HCT116 (cell line): Measurements from ENCODE around the gene AOAH. TPM values are rescaled to one million over a fixed set of nuclear protein-coding genes. Genes with fewer than 3 reads are reported as not detected.

ENCODE experiments used
- ATAC-seq: fragments of 200-7000 bp; cut with Tn5 transposase; 2 replicates; pipeline ENCODE4 v1.9.1; 2020; ENCODE audit warnings: mild to moderate bottlenecking, moderate library complexity
- BruUV-seq: library from RNA; stranded (reverse); fragments of 400-500 nt; replicated peaks from 2 replicates; lab custom pipeline; 2021; lab: Mats Ljungman, UMichigan
- CTCF ChIA-PET: fragments of 300-600 bp; sonication (Branson Sonifier 250); formaldehyde crosslinking; loops from one replicate; lab custom pipeline; 2021; ENCODE audit warnings: antibody characterized with exemption; lab: Charles Lee
- POLR2A ChIA-PET: fragments of 300-600, 350-600 bp; sonication (Branson Sonifier 250); formaldehyde crosslinking; loops from one replicate; lab custom pipeline; 2021; ENCODE audit warnings: antibody characterized with exemption; lab: Charles Lee
- RAD21 ChIA-PET, 2 experiments: fragments of 300-600 bp; sonication (Branson Sonifier 250); formaldehyde crosslinking; loops; one replicate each; lab custom pipeline; 2023; ENCODE audit warnings: low total read pairs in 2 of 2; ENCODE audit not compliant: uncharacterized antibody in 2 of 2, unreplicated experiment in 2 of 2, low non-redundant PET in 1 of 2; lab: Charles Lee
- DNase-seq: peaks from one replicate; pipeline ENCODE4 v3.0.0-alpha.2; 2010; ENCODE audit warnings: low read depth, low spot score
- H2AFZ ChIP-seq: fragments of 200-600 bp; shearing (Covaris generic), sonication (generic); 2 replicates; pipeline ENCODE4 v1.6.1; 2017; ENCODE audit warnings: low read depth, mixed run types, mixed read lengths, antibody characterized with exemption, low read length; ENCODE audit not compliant: poor library complexity, severe bottlenecking
- H3K27ac ChIP-seq: 2 replicates; pipeline ENCODE4 v1.5.1; 2012; ENCODE audit warnings: low read depth, low read length
- H3K27me3 ChIP-seq: fragments of 200-600 bp; sonication (generic); 2 replicates; pipeline ENCODE4 v1.6.1; 2016; ENCODE audit warnings: mixed run types, low read length, mixed read lengths; ENCODE audit not compliant: insufficient read depth
- H3K36me3 ChIP-seq, 2 experiments: fragments of 200-500 bp in 1 of 2; fragments of 200-600 bp in 1 of 2; sonication (Bioruptor generic) in 1 of 2; sonication (generic) in 1 of 2; 2 replicates each; pipeline versions ENCODE4 v1.5.1 to v1.6.1; 2014 to 2016; ENCODE audit warnings: low read length in 2 of 2, inconsistent platforms in 1 of 2, mixed read lengths in 1 of 2, mixed run types in 1 of 2; ENCODE audit not compliant: insufficient read depth in 2 of 2, control insufficient read depth in 1 of 2
- H3K4me1 ChIP-seq, 2 experiments: fragments of 200-600 bp in 1 of 2; sonication (generic) in 1 of 2; 2 replicates each; pipeline versions ENCODE4 v1.5.1 to v1.6.1; 2012 to 2017; ENCODE audit warnings: low read length in 2 of 2, inconsistent platforms in 1 of 2, mild to moderate bottlenecking in 1 of 2, mixed read lengths in 1 of 2, mixed run types in 1 of 2, moderate library complexity in 1 of 2; ENCODE audit not compliant: insufficient read depth in 2 of 2, control insufficient read depth in 1 of 2
- H3K4me2 ChIP-seq: fragments of 200-600 bp; sonication (generic); 2 replicates; pipeline ENCODE4 v1.6.1; 2017; ENCODE audit warnings: mixed run types, low read length, mixed read lengths
- H3K4me3 ChIP-seq, 2 experiments: fragments of 200-600 bp in 1 of 2; sonication (generic) in 1 of 2; replicated peaks in 1 of 2; 2 replicates each; pipeline ENCODE4 v1.5.1; 2011 to 2016; ENCODE audit warnings: low read length in 2 of 2, control low read depth in 1 of 2, low read depth in 1 of 2, mild to moderate bottlenecking in 1 of 2, mixed read lengths in 1 of 2, mixed run types in 1 of 2
- H3K79me2 ChIP-seq: fragments of 200-600 bp; sonication (generic); 2 replicates; pipeline ENCODE4 v1.6.1; 2017; ENCODE audit warnings: mild to moderate bottlenecking, mixed run types, low read length, moderate library complexity, mixed read lengths; ENCODE audit not compliant: insufficient read depth
- H3K9ac ChIP-seq: fragments of 200-600 bp; sonication (generic); 2 replicates; pipeline ENCODE4 v1.6.1; 2016; ENCODE audit warnings: low read length, mixed read lengths
- H3K9me2 ChIP-seq: fragments of 200-600 bp; sonication (generic), shearing (Covaris generic); 2 replicates; pipeline ENCODE4 v1.6.1; 2017; ENCODE audit warnings: mixed run types, mild to moderate bottlenecking, moderate library complexity; ENCODE audit not compliant: insufficient read depth
- H3K9me3 ChIP-seq, 2 experiments: fragments of 200-500 bp in 1 of 2; fragments of 200-600 bp in 1 of 2; sonication (Bioruptor generic) in 1 of 2; sonication (generic) in 1 of 2; 2 replicates each; pipeline ENCODE4 v1.6.1; 2014 to 2017; ENCODE audit warnings: low read length in 2 of 2, mixed read lengths in 2 of 2, inconsistent platforms in 1 of 2, low read depth in 1 of 2, mild to moderate bottlenecking in 1 of 2, mixed run types in 1 of 2, moderate library complexity in 1 of 2; ENCODE audit not compliant: control insufficient read depth in 1 of 2, insufficient read depth in 1 of 2
- H4K20me1 ChIP-seq: fragments of 200-600 bp; sonication (generic), shearing (Covaris generic); 2 replicates; pipeline ENCODE4 v1.6.1; 2017; ENCODE audit warnings: mixed run types, mild to moderate bottlenecking, moderate library complexity; ENCODE audit not compliant: insufficient read depth
- ATF3 ChIP-seq: IDR thresholded peaks from 2 replicates; pipeline ENCODE4 v1.6.1; 2012
- EGR1 ChIP-seq: IDR thresholded peaks from 2 replicates; pipeline ENCODE4 v1.6.1; 2012; ENCODE audit warnings: low read depth
- ELF1 ChIP-seq: IDR thresholded peaks from 2 replicates; pipeline ENCODE4 v1.6.1; 2012; ENCODE audit warnings: low read depth, borderline replicate concordance
- EZH2 ChIP-seq: fragments of 200-600 bp; sonication (generic); IDR thresholded peaks from 2 replicates; pipeline ENCODE4 v1.6.1; 2017; ENCODE audit warnings: antibody characterized with exemption, mixed run types
- EZH2phosphoT487 ChIP-seq: fragments of 200-600 bp; IDR thresholded peaks from 2 replicates; pipeline ENCODE4 v1.6.1; 2018; ENCODE audit warnings: antibody characterized with exemption, borderline replicate concordance
- JUND ChIP-seq: IDR thresholded peaks from 2 replicates; pipeline ENCODE4 v1.6.1; 2012
- POLR2A ChIP-seq: IDR thresholded peaks from 2 replicates; pipeline ENCODE4 v1.7.0; 2011; ENCODE audit warnings: borderline replicate concordance; ENCODE audit not compliant: insufficient read depth, insufficient read length; ENCODE audit errors: extremely low read depth
- POLR2AphosphoS5 ChIP-seq: IDR thresholded peaks from 2 replicates; pipeline ENCODE4 v1.6.1; 2011; ENCODE audit warnings: mild to moderate bottlenecking, low read depth, low read length, moderate library complexity
- REST ChIP-seq: IDR thresholded peaks from 2 replicates; pipeline ENCODE4 v1.6.1; 2012; ENCODE audit warnings: low read depth
- SIN3A ChIP-seq: IDR thresholded peaks from 2 replicates; pipeline ENCODE4 v1.6.1; 2012; ENCODE audit warnings: low read depth
- SP1 ChIP-seq: IDR thresholded peaks from 2 replicates; pipeline ENCODE4 v1.6.1; 2012; ENCODE audit warnings: low read depth
- SRF ChIP-seq: IDR thresholded peaks from 2 replicates; pipeline ENCODE4 v1.6.1; 2012; ENCODE audit warnings: low read depth
- TCF7L2 ChIP-seq: IDR thresholded peaks from 2 replicates; pipeline ENCODE4 v1.7.0; 2011; ENCODE audit warnings: borderline replicate concordance, inconsistent platforms; ENCODE audit not compliant: insufficient read depth, insufficient read length; ENCODE audit errors: extremely low read depth
- YY1 ChIP-seq: IDR thresholded peaks from 2 replicates; pipeline ENCODE4 v1.6.1; 2011; ENCODE audit warnings: low read length, low read depth, moderate library complexity, mild to moderate bottlenecking; ENCODE audit not compliant: insufficient replicate concordance; ENCODE audit errors: extremely low read depth
- ZFX ChIP-seq: fragments of 450-650 bp; IDR thresholded peaks from 2 replicates; pipeline ENCODE4 v1.6.1; 2017
- ZNF274 ChIP-seq: fragments of 200-500 bp; sonication (Bioruptor generic); IDR thresholded peaks from 2 replicates; pipeline ENCODE4 v1.6.1; 2014; ENCODE audit warnings: mild to moderate bottlenecking, low read depth, low read length, inconsistent platforms
- intact Hi-C: fragments of 100-400 bp; cut with micrococcal nuclease; formaldehyde crosslinking; loops from 2 replicates; pipeline ENCODE4 v1.10.0; 2022
- total RNA-seq: library from RNA; stranded (reverse); gene quantifications from one replicate; pipeline ENCODE4 v1.2.1, GENCODE V29; 2021; ENCODE audit not compliant: unreplicated experiment
- TF ChIP-seq, protein P1 (sequence below): IDR thresholded peaks from 2 replicates; pipeline ENCODE4 v1.6.1; 2012
- TF ChIP-seq, protein P2 (sequence below), 3 experiments: fragments of 200-600 bp in 1 of 3; sonication (generic) in 1 of 3; IDR thresholded peaks in 2 of 3; conservative IDR thresholded peaks in 1 of 3; 2 replicates each; pipeline ENCODE4 v1.5.1; 2012 to 2017; ENCODE audit warnings: low read depth in 2 of 3, low read length in 2 of 3, antibody characterized with exemption in 1 of 3, borderline replicate concordance in 1 of 3, control low read depth in 1 of 3, mild to moderate bottlenecking in 1 of 3, mixed read lengths in 1 of 3, mixed run types in 1 of 3, moderate library complexity in 1 of 3; ENCODE audit not compliant: insufficient read depth in 1 of 3
- TF ChIP-seq, protein P3 (sequence below): IDR thresholded peaks from 2 replicates; pipeline ENCODE4 v1.6.1; 2011; ENCODE audit warnings: mild to moderate bottlenecking, low read length, moderate library complexity; ENCODE audit not compliant: insufficient replicate concordance; ENCODE audit errors: extremely low read depth

Gene AOAH
- total RNA-seq, 1 experiment from 2014 or later: 1.1 TPM

- Histone ChIP-seq H2AFZ (no peak overlapping the region), H3K4me1 (peaks cover 0 to 11% of the 10 kb centered on the region in 2 experiments; a peak in 2 of 4 replicates), H3K79me2 (no peaks in the 10 kb centered on the region), H3K9me2 (no peaks in the 10 kb centered on the region), H3K27me3 (no peaks in the 10 kb centered on the region), H3K9ac (no peak overlapping the region), H4K20me1 (no peaks in the 10 kb centered on the region), H3K4me2 (0 out of 2 replicates have a peak overlapping the region, but pooled peaks have one; percentile 10), H3K4me3 (no peak overlapping the region), H3K27ac (no peak overlapping the region), H3K9me3 (no peaks in the 10 kb centered on the region), H3K36me3 (no peaks in the 10 kb centered on the region)
- DNase-seq (no peak), ATAC-seq (no peak)
- intact Hi-C loops: no loop called here
- POLR2A ChIA-PET: no interaction called here
- RAD21 ChIA-PET: no interaction called here
- CTCF ChIA-PET: no interaction called here
- no TSS peak for BruUV-seq
- TF ChIP-seq REST: no peak
- TF ChIP-seq, protein P1, sequence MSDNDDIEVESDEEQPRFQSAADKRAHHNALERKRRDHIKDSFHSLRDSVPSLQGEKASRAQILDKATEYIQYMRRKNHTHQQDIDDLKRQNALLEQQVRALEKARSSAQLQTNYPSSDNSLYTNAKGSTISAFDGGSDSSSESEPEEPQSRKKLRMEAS: no peak
- no peak for TF ChIP-seq ELF1
- TF ChIP-seq EGR1: no peak
- TF ChIP-seq YY1: no peak
- TF ChIP-seq, protein P2, sequence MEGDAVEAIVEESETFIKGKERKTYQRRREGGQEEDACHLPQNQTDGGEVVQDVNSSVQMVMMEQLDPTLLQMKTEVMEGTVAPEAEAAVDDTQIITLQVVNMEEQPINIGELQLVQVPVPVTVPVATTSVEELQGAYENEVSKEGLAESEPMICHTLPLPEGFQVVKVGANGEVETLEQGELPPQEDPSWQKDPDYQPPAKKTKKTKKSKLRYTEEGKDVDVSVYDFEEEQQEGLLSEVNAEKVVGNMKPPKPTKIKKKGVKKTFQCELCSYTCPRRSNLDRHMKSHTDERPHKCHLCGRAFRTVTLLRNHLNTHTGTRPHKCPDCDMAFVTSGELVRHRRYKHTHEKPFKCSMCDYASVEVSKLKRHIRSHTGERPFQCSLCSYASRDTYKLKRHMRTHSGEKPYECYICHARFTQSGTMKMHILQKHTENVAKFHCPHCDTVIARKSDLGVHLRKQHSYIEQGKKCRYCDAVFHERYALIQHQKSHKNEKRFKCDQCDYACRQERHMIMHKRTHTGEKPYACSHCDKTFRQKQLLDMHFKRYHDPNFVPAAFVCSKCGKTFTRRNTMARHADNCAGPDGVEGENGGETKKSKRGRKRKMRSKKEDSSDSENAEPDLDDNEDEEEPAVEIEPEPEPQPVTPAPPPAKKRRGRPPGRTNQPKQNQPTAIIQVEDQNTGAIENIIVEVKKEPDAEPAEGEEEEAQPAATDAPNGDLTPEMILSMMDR (IDR thresholded peaks at IDR 0.05 in 2 of 3, conservative IDR thresholded peaks at IDR 0.05 in 1 of 3; ENCODE audit: borderline replicate concordance in 1 of 3, insufficient read depth in 1 of 3, low read depth in 2 of 3, low read length in 2 of 3): no peak
- no peak for TF ChIP-seq SIN3A
- TF ChIP-seq ZFX: no peak
- TF ChIP-seq ZNF274: no peak
- TF ChIP-seq SP1: no peak
- TF ChIP-seq EZH2phosphoT487: no peak
- TF ChIP-seq POLR2A: no peak
- no peak for TF ChIP-seq JUND
- TF ChIP-seq, protein P3, sequence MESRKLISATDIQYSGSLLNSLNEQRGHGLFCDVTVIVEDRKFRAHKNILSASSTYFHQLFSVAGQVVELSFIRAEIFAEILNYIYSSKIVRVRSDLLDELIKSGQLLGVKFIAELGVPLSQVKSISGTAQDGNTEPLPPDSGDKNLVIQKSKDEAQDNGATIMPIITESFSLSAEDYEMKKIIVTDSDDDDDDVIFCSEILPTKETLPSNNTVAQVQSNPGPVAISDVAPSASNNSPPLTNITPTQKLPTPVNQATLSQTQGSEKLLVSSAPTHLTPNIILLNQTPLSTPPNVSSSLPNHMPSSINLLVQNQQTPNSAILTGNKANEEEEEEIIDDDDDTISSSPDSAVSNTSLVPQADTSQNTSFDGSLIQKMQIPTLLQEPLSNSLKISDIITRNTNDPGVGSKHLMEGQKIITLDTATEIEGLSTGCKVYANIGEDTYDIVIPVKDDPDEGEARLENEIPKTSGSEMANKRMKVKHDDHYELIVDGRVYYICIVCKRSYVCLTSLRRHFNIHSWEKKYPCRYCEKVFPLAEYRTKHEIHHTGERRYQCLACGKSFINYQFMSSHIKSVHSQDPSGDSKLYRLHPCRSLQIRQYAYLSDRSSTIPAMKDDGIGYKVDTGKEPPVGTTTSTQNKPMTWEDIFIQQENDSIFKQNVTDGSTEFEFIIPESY: no peak
- TF ChIP-seq EZH2: no peak
- TF ChIP-seq TCF7L2: no peak
- no peak for TF ChIP-seq ATF3
- no peak for TF ChIP-seq SRF
- no peak for TF ChIP-seq POLR2AphosphoS5
Measured at GRCh38 chr7:36760856-36761762, 36.8 kb upstream of the AOAH start.
